ENCODE measurements around the gene ARMC3.

ARMC3 gene

GRCh38 chr10:22931948-22932347, 4.1 kb downstream of the ARMC3 start:
- DNase-seq (ENCODE audit: low read depth), result peak; percentile 72
- TF ChIP-seq, protein P1, sequence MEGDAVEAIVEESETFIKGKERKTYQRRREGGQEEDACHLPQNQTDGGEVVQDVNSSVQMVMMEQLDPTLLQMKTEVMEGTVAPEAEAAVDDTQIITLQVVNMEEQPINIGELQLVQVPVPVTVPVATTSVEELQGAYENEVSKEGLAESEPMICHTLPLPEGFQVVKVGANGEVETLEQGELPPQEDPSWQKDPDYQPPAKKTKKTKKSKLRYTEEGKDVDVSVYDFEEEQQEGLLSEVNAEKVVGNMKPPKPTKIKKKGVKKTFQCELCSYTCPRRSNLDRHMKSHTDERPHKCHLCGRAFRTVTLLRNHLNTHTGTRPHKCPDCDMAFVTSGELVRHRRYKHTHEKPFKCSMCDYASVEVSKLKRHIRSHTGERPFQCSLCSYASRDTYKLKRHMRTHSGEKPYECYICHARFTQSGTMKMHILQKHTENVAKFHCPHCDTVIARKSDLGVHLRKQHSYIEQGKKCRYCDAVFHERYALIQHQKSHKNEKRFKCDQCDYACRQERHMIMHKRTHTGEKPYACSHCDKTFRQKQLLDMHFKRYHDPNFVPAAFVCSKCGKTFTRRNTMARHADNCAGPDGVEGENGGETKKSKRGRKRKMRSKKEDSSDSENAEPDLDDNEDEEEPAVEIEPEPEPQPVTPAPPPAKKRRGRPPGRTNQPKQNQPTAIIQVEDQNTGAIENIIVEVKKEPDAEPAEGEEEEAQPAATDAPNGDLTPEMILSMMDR (conservative IDR thresholded peaks at IDR 0.05; ENCODE audit: low read depth, low read length), result no peak

DNA sequence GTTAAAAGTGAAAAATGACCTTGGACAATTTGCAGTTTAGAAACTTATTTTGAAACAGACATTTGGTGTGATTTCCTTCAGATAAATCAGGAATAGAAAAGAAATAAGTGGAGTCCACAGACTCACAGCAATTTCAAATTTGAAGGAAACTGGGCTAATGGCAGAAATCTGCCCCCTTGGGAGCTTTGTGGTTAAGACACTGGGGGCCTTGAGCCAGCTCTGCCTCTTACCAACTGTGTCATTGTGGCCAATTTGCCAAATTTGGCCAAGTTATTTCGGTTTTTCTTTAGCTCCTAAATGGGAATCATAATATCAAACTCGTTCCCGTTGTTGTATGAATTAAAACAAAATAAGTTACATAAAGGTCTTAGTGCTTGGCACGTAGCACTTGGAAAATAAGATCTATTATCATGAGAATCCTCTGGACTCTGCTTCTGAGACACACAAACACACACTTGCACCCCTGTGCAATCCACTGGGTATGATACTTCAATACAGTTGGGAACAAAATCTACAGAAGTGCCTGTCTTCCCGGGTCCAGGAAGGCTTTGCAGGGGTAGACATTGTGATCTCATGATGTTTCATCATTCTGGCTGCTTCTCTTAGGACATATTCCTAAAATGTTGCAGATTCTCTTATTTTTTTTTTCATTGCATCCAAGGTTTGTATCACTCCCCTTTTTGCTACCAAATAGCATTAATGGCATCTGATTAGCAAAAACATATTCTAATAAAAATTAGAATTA, 4.9 kb downstream of the ARMC3 start:
- no peak for DNase-seq (ENCODE audit: low read depth)
- H3K4me3 ChIP-seq (ENCODE audit: low read depth, low read length), result no peak overlapping the region
- TF ChIP-seq, protein P1 (conservative IDR thresholded peaks at IDR 0.05; ENCODE audit: low read depth, low read length), result no peak

More at GRCh38 chr10:22931948-22932347, 4.1 kb downstream of the ARMC3 start:
- no peak overlapping the region for H3K4me3 ChIP-seq (ENCODE audit: low read depth, low read length)

DNA sequence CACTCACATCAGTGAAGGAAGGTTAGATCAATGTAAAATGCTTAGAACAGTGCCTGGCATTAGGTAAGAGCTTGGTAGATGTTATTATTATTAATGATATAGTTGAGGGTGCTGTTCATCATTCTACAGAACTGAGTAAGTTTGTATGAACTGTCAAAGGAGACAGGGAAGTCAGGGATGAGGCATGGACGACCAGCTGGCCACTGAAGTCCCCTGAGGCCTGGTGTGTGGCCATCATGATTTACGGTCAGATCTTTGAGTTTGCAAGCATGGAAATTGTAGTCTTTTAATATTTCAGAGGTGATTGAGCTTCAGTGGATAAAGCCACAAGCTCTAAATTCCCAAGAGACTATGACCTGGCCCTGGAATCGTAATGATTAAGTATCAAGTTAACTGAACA, 6.9 kb downstream of the ARMC3 start:
- no peak overlapping the region for H3K4me3 ChIP-seq (ENCODE audit: low read depth, low read length)
- DNase-seq (ENCODE audit: low read depth), result no peak
- TF ChIP-seq, protein P1 (conservative IDR thresholded peaks at IDR 0.05; ENCODE audit: low read depth, low read length), result no peak

- DNase-seq (ENCODE audit: low read depth), result no peak
- TF ChIP-seq, protein P1 (conservative IDR thresholded peaks at IDR 0.05; ENCODE audit: low read depth, low read length), result no peak
- H3K4me3 ChIP-seq (ENCODE audit: low read depth, low read length), result no peak overlapping the region
Observed at GRCh38 chr10:22942437-22942836, 14.6 kb downstream of the ARMC3 start.

DNA sequence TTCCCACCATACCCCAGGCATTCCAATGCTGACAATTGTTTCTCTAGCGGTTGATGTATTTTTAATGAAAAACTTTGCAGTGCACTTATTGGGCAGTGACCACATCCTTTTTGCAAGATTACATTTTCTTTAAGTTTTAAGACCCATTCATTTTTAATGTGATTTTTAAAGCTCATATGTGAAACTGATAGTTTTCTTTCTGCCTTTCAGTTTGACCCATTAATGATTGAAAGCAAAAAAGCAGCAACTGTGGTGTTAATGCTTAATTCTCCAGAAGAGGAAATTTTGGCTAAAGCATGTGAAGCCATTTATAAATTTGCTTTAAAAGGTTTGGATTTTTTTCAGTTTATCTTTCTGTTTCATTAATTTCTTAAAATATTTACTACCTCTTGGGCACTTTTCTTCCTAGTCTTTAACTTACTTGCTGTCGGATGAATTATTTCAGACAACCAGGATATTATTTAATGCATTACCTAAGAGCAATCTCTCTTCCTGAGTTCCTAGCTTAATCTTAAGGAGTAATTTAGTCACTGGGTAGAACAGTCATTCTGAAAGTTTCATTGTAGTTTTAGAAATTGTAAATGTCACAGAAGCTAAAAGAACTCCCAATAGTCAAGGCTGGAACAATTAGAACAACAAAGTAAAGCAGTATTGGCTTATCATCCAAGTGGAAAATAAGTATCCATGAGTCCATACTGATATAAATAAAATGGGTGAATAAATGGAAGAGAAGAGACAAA, 18.3 kb downstream of the ARMC3 start:
- DNase-seq (ENCODE audit: low read depth), result no peak
- no peak overlapping the region for H3K4me3 ChIP-seq (ENCODE audit: low read depth, low read length)
- TF ChIP-seq, protein P1 (conservative IDR thresholded peaks at IDR 0.05; ENCODE audit: low read depth, low read length), result no peak

DNA sequence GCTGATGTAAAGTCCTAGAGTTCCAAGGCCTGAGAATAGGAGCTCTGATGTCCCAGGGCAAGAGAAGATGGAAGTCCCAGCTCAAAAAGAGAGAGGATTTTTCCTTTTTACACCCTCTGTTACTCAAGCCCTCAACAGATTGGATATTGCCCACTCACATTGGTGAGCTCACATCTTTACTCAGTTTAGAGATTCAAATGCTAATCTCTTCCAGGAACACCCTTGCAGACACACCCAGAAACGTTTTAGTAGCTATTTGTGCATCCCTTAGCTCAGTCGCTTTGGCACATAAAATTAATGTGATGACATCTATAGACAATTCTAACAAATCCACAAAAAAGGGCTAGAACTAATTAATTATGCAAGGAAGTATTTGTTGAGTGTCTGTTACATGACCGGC, 27.1 kb downstream of the ARMC3 start:
- no peak for DNase-seq (ENCODE audit: low read depth)
- H3K4me3 ChIP-seq (ENCODE audit: low read depth, low read length), result no peak overlapping the region
- TF ChIP-seq, protein P1 (conservative IDR thresholded peaks at IDR 0.05; ENCODE audit: low read depth, low read length), result no peak

Data from choroid plexus epithelial cell (primary cell).